LoVo (cell line): ENCODE results near the gene STUM.

Source experiments
- DNase-seq: peaks from one replicate; pipeline ENCODE4 v3.0.0-alpha.2; 2016; ENCODE audit warnings: low spot score

Gene STUM

DNA sequence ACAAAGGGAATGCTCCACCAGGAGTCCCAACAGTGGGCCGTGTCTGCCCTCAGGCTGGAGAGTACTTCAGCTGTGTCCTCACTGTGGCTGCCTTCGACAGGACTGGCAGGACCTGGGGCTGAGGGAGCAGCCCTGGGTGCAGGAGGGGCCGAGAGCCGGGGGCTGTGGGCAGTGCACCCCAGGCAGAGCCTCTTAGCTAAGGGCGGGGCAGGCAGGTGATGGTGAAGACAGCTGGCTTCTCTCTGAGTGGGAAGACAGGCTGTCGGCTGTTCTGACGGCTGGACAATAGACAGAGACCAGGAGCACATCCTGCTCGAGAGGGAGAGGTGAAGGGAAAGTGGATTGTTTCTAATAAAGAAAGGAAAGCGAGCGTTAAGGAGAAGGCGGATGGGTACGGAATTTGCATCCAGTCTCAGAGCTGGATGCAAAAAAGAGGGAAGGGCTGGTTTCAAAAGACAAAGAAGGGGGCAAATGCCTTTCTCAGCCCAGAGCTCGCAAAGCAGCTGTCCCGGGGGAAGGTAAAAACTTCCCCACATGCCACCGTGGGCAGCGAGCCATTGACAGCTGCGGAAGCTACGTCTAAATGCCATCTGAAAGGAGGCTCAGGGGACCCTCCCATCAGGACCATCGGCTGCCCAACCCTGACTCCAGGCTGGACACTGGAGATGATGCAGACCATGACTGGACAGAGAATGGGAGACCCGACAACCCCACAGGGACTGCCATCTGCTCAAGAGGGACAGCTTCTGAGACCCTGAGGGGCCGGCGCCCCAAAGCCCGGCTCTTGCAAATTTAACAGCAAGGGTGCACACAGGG is 92.0 kb downstream of the STUM start:
- no peak for DNase-seq

DNA sequence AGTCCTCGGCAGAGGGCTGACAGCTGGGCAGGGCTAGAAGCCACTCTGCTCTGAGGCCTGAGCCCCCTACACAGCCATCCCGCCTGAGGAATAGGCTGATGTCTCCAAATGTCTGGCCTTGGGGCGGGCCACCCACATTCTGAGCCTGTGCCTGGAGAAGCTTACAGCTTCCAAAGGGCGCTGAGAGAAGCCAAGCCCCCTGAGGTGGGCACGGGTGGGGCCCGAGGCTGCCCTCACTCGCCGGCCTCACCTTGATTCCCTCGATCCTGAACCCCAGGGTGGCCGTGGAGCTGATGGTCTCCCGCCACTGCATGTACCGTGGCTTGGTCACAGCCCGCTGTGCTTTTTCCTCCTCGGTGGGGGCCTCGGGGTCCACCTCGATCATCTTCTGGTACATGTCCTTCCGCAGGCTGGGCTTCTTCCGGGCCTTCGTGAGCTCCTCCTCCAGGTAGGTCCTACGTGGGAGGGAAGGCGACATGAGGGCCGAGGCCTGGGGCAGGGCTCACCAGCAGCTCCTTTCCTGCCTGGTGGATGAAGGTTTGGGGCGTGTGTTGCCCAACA is 93.2 kb downstream of the STUM start:
- DNase-seq, result no peak

- DNase-seq, result no peak
Observed at GRCh38 chr1:226642421-226642820, 93.9 kb downstream of the STUM start.

DNA sequence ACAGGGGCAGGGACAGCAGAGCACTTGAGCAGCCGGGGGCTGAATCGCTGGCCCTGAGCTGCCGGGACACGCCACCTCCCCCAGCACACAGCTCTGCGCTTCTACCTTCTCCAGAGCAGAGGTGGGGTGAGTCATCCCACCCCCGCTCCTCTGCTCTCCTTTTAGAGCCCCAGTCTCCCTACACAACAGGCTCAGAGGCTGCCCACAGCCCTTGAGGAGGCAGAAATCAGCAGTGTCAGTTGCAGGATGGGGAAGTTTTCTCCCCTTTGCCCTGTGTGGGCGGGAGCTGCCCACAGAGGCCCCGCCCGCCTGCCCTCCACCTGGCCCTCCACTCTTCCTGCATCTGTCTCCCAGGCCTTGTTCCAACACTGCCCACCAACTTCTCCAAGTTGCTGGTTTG is 94.6 kb downstream of the STUM start:
- no peak for DNase-seq

GRCh38 chr1:226643611-226644540 is 95.3 kb downstream of the STUM start:
- DNase-seq, result no peak

DNA sequence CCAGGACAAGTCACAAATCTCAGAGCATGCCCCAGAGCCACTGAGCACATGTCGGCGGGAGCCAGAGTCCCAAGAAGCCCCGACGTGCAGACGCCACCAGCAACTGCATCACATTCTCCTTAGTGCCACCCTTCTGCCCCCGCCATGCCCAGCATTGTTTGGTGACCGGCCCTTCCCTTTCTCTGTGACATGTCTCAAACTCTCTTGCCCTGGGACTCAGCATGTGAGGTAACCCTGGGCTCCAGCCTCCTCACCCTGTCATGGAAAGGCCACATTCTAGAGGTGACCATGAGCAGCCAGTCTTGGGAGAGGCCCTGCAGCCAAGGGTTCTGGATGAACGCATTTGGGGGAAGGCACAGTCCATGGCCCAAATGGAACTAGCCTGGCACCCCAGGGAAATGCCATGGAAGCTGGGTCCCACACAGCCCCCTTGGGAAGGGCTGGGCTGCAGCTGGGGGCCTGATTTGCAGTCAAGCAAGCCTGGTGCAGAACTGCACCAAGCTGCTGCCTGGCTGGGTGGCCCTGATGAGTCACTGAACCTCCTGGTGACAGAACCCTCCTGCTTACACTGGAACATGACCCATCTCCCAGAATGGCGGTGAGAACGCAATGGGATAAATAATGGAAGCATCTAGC is 96.1 kb downstream of the STUM start:
- no peak for DNase-seq

GRCh38 chr1:226645279-226645976 is 96.9 kb downstream of the STUM start:
- no peak for DNase-seq

GRCh38 chr1:226646026-226646869 is 97.7 kb downstream of the STUM start:
- DNase-seq, result no peak

DNA sequence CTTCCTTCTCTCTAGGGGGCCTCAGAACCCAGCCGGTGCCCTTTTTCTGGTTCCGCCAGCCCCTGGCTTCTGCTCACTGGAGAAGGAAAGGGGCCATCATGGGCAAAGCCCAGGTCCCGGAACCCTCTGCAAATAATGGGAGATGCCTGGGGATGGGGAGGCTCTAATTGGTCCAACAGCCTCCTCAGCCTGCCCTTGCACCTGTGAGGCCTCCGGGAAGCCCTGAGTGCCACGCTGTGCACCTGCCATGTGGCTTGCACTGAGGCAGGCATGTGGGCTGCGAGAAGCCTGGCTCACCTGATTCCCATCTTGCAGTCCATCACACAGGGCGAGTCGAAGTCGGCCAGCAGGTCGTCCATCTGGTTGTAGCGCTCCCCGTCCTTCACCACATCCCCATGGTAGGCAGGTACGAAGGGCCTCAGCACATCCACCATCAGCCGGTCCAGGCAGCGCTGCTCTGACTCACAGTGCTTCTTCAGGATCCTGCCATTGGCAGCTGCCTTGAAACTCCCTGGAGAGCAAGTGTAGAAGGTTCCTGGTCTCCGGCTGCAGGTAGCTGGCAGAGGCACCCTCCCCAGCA is 98.4 kb downstream of the STUM start:
- no peak for DNase-seq

GRCh38 chr1:226647719-226648118 is 99.2 kb downstream of the STUM start:
- no peak for DNase-seq

GRCh38 chr1:226648421-226648820 is 99.9 kb downstream of the STUM start:
- no peak for DNase-seq

DNA sequence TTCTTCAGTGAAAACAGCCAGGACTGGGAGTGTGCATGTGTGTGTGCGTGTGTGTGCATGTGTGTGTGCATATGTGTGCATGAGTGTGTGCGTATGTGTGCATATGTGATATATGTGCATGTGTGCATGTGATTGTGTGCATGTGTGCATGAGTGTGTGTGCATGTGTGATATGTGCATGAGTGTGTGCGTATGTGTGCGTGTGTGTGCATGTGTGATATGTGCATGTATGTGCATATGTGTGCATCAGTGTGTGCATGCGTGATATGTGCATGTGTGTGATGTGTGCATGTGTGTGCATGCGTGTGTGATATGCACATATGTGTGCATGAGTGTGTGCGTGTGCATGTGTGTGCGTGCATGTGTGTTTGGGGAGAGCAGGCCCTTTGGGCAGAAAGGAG is 100.7 kb downstream of the STUM start:
- DNase-seq, result no peak

DNA sequence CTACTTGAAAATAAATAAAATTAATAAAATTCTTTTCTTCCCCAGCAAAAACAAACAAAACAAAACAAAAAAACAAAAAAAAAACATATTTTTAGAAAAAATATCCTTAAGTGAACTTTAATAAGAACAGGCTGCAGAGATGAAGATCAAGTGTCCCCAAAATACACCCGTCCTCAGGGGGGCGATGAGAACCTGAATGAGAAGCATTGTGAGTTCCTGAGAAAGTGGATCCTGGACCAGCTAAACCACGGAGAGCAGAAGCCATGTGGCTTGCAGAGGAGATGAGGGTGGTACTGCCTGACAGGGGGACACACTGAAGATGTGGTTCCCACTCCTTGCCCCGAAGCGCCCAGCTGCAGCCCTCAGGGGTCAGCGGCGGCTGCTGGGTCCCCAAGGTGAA is 101.2 kb downstream of the STUM start:
- no peak for DNase-seq

DNA sequence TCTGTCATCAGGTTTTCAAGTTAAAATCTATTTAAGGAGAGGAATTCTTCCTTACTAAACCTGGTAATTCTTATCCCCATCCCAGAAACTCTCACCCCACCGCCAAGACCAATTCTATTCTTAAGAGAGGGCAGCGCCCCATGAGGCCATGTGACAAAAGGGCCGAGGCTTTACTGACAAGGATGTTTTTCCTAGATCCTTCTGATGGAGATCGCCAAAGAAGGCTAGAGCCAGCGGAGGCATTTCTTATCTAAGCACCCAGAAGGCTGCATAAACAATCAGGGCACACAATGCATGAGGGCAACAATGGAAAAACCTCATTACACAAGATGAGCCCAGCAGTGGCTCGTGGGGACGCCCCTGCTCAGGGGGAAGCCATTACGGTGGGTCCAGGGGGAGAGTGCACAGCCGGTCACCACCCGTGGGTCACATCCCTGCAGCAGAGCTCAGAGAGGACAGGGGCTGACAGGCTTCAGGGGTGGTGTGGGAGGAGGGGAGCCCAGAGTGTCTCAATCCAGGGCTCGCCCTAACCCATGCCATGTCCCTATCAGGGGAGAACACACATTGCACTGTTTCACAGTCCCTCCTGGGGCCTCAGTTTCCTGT is 101.8 kb downstream of the STUM start:
- DNase-seq, result no peak

DNA sequence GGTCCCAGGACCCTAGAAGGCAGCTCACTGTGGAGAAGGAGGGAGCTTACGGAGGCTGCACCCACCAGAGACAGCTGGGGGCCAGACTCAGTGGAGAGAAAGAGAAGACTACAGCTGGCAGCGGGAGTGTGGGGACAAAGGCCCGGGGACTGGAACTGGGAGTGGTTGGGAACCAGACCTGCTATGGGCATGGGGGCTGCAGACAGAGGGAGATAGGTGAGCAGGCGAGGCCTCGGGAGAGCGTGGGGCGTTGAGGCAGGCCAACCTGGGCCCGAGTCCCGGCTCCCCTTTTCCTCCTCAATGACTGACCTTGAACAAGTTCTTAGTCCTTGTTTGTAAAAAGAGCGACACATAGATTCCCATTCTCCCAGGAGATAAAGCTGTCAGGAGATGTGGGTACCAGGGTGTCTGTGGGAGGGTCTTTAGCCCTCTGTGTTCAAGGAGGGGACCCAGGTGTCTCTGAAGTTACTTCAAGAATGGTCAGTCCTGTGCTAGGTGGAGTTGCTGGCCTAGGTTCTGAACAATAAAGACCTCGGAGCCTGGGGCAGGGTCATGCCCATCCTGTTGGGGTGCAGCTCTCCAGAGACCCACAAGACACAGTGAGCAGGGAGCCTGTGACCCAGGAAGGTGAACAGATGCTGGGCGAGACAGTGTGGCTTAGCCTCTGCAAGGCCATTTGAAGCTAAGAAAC is 102.6 kb downstream of the STUM start:
- no peak for DNase-seq

GRCh38 chr1:226651732-226652105 is 103.2 kb downstream of the STUM start:
- DNase-seq, result no peak

DNA sequence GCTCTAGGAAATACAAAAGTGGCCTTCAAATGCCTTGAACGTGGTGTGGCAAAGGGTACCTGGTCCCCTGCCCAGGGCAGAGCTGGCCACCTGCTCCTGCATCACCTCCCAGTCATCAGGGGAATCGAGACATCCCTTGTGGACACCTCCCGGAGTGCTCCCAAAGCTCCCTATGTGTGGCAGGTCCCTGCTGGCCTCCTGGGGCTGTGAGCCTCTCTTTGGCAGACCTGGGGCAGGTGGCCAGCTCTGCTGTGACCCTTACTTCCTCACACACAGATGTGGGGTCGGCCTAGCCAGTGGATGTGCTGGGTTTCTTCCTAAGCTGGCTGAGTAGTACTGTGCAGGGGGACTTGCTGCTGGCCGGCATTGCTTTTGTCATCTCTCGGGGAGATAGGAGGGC is 104.0 kb downstream of the STUM start:
- DNase-seq, result no peak

GRCh38 chr1:226653311-226653921 is 104.9 kb downstream of the STUM start:
- DNase-seq, result no peak
